IMR-90 (cell line): Measurements from ENCODE around the gene PRPF6. TPM values are rescaled to one million over a fixed set of nuclear protein-coding genes. Genes with fewer than 3 reads are reported as not detected.

ENCODE experiments used
- ATAC-seq: fragments of 200-7000 bp; cut with Tn5 transposase; 2 replicates; pipeline ENCODE4 v1.9.1; 2020; ENCODE audit warnings: low read depth, mild to moderate bottlenecking, moderate library complexity
- BruUV-seq: library from RNA; stranded (reverse); fragments of 400-500 nt; replicated peaks from 2 replicates; lab custom pipeline; 2021; lab: Mats Ljungman, UMichigan
- CTCF ChIA-PET: fragments of 300-600 bp; formaldehyde crosslinking; extraction: SDS; loops from one replicate; lab custom pipeline; 2021; ENCODE audit warnings: antibody characterized with exemption; lab: Yijun Ruan, JAX
- POLR2A ChIA-PET: fragments of 300-600 bp; sonication (Branson Sonifier 250); formaldehyde crosslinking; loops from one replicate; lab custom pipeline; 2022; ENCODE audit warnings: antibody characterized with exemption; ENCODE audit not compliant: unreplicated experiment; lab: Charles Lee
- DNase-seq: peaks from one replicate; pipeline ENCODE4 v3.0.0; 2013
- H2AFZ ChIP-seq: replicated peaks from 2 replicates; pipeline ENCODE3; 2013; ENCODE audit warnings: low read length, mild to moderate bottlenecking; ENCODE audit not compliant: poor library complexity
- H2AK5ac ChIP-seq: 2 replicates; pipeline ENCODE4 v1.6.1; 2013; ENCODE audit warnings: low read depth, low read length, inconsistent platforms
- H2AK9ac ChIP-seq: replicated peaks from 2 replicates; pipeline ENCODE3; 2013; ENCODE audit warnings: mild to moderate bottlenecking, low read depth, low read length, moderate library complexity; ENCODE audit not compliant: poor library complexity
- H2BK120ac ChIP-seq: 2 replicates; pipeline ENCODE4 v1.6.1; 2013; ENCODE audit warnings: low read depth, low read length, inconsistent platforms
- H2BK15ac ChIP-seq: 3 replicates; pipeline ENCODE4 v1.6.1; 2013; ENCODE audit warnings: low read depth, low read length, inconsistent platforms
- H2BK20ac ChIP-seq: 2 replicates; pipeline ENCODE4 v1.6.1; 2013; ENCODE audit warnings: low read depth, mild to moderate bottlenecking, inconsistent platforms, low read length, moderate library complexity
- H2BK5ac ChIP-seq: 2 replicates; pipeline ENCODE4 v1.6.1; 2013; ENCODE audit warnings: mild to moderate bottlenecking, low read depth, low read length, inconsistent platforms; ENCODE audit not compliant: poor library complexity, severe bottlenecking
- H3K14ac ChIP-seq: replicated peaks from 2 replicates; pipeline ENCODE4 v1.6.1; 2013; ENCODE audit warnings: low read depth, low read length, inconsistent platforms
- H3K18ac ChIP-seq: 2 replicates; pipeline ENCODE4 v1.6.1; 2013; ENCODE audit warnings: low read depth, low read length, control low read depth
- H3K23ac ChIP-seq: 2 replicates; pipeline ENCODE4 v1.6.1; 2013; ENCODE audit warnings: low read depth, low read length, inconsistent platforms
- H3K27ac ChIP-seq: 2 replicates; pipeline ENCODE4 v1.5.1; 2013; ENCODE audit warnings: mild to moderate bottlenecking, control low read depth, low read length; ENCODE audit not compliant: insufficient read depth
- H3K27me3 ChIP-seq: 2 replicates; pipeline ENCODE4 v1.6.1; 2013; ENCODE audit warnings: low read length; ENCODE audit not compliant: control insufficient read depth, insufficient read depth
- H3K36me3 ChIP-seq: 2 replicates; pipeline ENCODE4 v1.6.1; 2013; ENCODE audit warnings: low read length, mixed read lengths; ENCODE audit not compliant: control insufficient read depth, insufficient read depth
- H3K4ac ChIP-seq: 2 replicates; pipeline ENCODE4 v1.6.1; 2013; ENCODE audit warnings: low read depth, low read length, inconsistent platforms
- H3K4me1 ChIP-seq: 2 replicates; pipeline ENCODE4 v1.6.1; 2013; ENCODE audit warnings: low read length, mixed read lengths; ENCODE audit not compliant: control insufficient read depth, insufficient read depth
- H3K4me2 ChIP-seq: 2 replicates; pipeline ENCODE4 v1.6.1; 2013; ENCODE audit warnings: low read depth, mild to moderate bottlenecking, control low read depth, low read length, moderate library complexity
- H3K4me3 ChIP-seq: 2 replicates; pipeline ENCODE4 v1.5.1; 2013; ENCODE audit warnings: low read depth, mild to moderate bottlenecking, control low read depth, low read length, moderate library complexity; ENCODE audit not compliant: insufficient read depth
- H3K56ac ChIP-seq: 2 replicates; pipeline ENCODE4 v1.6.1; 2013; ENCODE audit warnings: low read length, inconsistent platforms; ENCODE audit not compliant: insufficient read depth; ENCODE audit errors: extremely low read depth
- H3K79me1 ChIP-seq, 2 experiments: 2 replicates each; pipeline ENCODE4 v1.6.1; 2013; ENCODE audit warnings: low read length in 2 of 2, inconsistent platforms in 1 of 2, low read depth in 1 of 2
- H3K9ac ChIP-seq: 2 replicates; pipeline ENCODE4 v1.6.1; 2013; ENCODE audit warnings: low read depth, low read length, control low read depth
- H3K9me1 ChIP-seq: 2 replicates; pipeline ENCODE4 v1.6.1; 2013; ENCODE audit warnings: low read length, inconsistent platforms; ENCODE audit not compliant: insufficient read depth
- H3K9me3 ChIP-seq: 2 replicates; pipeline ENCODE4 v1.6.1; 2013; ENCODE audit warnings: low read length; ENCODE audit not compliant: control insufficient read depth, insufficient read depth
- H4K20me1 ChIP-seq: 2 replicates; pipeline ENCODE4 v1.6.1; 2013; ENCODE audit warnings: low read length, inconsistent platforms; ENCODE audit not compliant: insufficient read depth
- H4K5ac ChIP-seq: 2 replicates; pipeline ENCODE4 v1.6.1; 2013; ENCODE audit warnings: mild to moderate bottlenecking, low read depth, low read length, control low read depth
- H4K8ac ChIP-seq, 2 experiments: 2 replicates each; pipeline ENCODE4 v1.6.1; 2013; ENCODE audit warnings: low read depth in 2 of 2, low read length in 2 of 2, control low read depth in 1 of 2, inconsistent platforms in 1 of 2
- H4K91ac ChIP-seq: 2 replicates; pipeline ENCODE4 v1.6.1; 2013; ENCODE audit warnings: low read depth, low read length, inconsistent platforms; ENCODE audit not compliant: insufficient read depth
- CEBPB ChIP-seq: IDR thresholded peaks from 2 replicates; pipeline ENCODE4 v1.6.1; 2012; ENCODE audit warnings: low read depth, low read length, improper control_type of control experiment
- CHD1 ChIP-seq: IDR thresholded peaks from 2 replicates; pipeline ENCODE4 v1.6.1; 2012; ENCODE audit warnings: low read depth, low read length, improper control_type of control experiment
- CTCF ChIP-seq: conservative IDR thresholded peaks from 2 replicates; pipeline ENCODE4 v1.5.1; 2012; ENCODE audit warnings: mild to moderate bottlenecking, low read depth, low read length, improper control_type of control experiment
- ELK1 ChIP-seq: fragments of 150-350 bp; IDR thresholded peaks from 2 replicates; pipeline ENCODE4 v1.6.1; 2016; ENCODE audit warnings: low read depth, mild to moderate bottlenecking, low read length, moderate library complexity, borderline replicate concordance
- MAZ ChIP-seq: IDR thresholded peaks from 2 replicates; pipeline ENCODE4 v1.6.1; 2012; ENCODE audit warnings: low read depth, mild to moderate bottlenecking, low read length, improper control_type of control experiment, moderate library complexity, borderline replicate concordance
- NFE2L2 ChIP-seq: fragments of 150-350 bp; IDR thresholded peaks from 2 replicates; pipeline ENCODE4 v1.6.1; 2016; ENCODE audit warnings: low read depth, mild to moderate bottlenecking, low read length
- POLR2A ChIP-seq: IDR thresholded peaks from 2 replicates; pipeline ENCODE4 v1.6.1; 2012; ENCODE audit warnings: mild to moderate bottlenecking, low read depth, low read length
- RAD21 ChIP-seq: IDR thresholded peaks from 2 replicates; pipeline ENCODE4 v1.6.1; 2012; ENCODE audit warnings: low read length, improper control_type of control experiment
- RFX5 ChIP-seq: IDR thresholded peaks from 2 replicates; pipeline ENCODE4 v1.8.0; 2012; ENCODE audit warnings: low read depth, mild to moderate bottlenecking, low read length, moderate library complexity
- WGBS, 2 experiments: methylation state at CpG; one replicate each; pipeline versions ENCODE4 v1.1.5 to v1.1.7; 2013; ENCODE audit warnings: missing lambda C conversion rate in 2 of 2; ENCODE audit not compliant: insufficient read length in 1 of 2; ENCODE audit errors: extremely low coverage in 2 of 2; 5-methylcytosine and 5-hydroxymethylcytosine counted together
- dilution Hi-C: fragments of 300-500 bp; cut with HindIII; formaldehyde crosslinking; loops from one replicate; pipeline ENCODE4 v1.14.3; 2018; ENCODE audit warnings: low sequenced_read_pairs; ENCODE audit not compliant: unreplicated experiment
- in situ Hi-C: fragments of 300-500 bp; cut with MboI; formaldehyde crosslinking; loops from 3 replicates; pipeline ENCODE4 v1.14.3; 2019; ENCODE audit warnings: low sequenced_read_pairs, inconsistent platforms, mixed read lengths
- intact Hi-C: fragments of 100-400 bp; cut with micrococcal nuclease; formaldehyde crosslinking; loops from 2 replicates; pipeline ENCODE4 v1.10.0; 2022
- polyA plus RNA-seq, 3 experiments: library from polyadenylated mRNA; depleted of rRNA; stranded (reverse); fragments of >200 nt; gene quantifications; 2 replicates each; pipeline ENCODE4 v1.2.3, GENCODE V29; 2012; ENCODE audit warnings: low replicate concordance in 1 of 3
- total RNA-seq: library from RNA; depleted of rRNA; stranded (reverse); fragments of >200 nt; gene quantifications from 2 replicates; pipeline ENCODE4 v1.2.3, GENCODE V29; 2012

The PRPF6 gene
- total and polyA plus RNA-seq, 2 of the 4 experiments (the other 2 are of a cell fraction): 43.5 to 71.3 TPM

- dilution Hi-C loops (no loop called here), intact Hi-C loops (no loop called here), in situ Hi-C loops (no loop called here)
- Histone ChIP-seq H2BK15ac (no peak overlapping the region), H2BK5ac (no peak overlapping the region), H3K14ac (no peak overlapping the region), H3K79me1 (peaks cover 12 to 25% of the 10 kb centered on the region in 2 experiments), H3K36me3 (peaks cover 50% of the 10 kb centered on the region), H2BK120ac (no peak overlapping the region), H2AK9ac (peak overlapping the region; percentile 9), H4K91ac (no peak overlapping the region), H3K27ac (no peak overlapping the region), H3K56ac (no peak overlapping the region), H3K9me3 (no peaks in the 10 kb centered on the region), H3K9me1 (peaks cover 3% of the 10 kb centered on the region; the same call in 1 of the 2 replicates), H4K8ac (no peak overlapping the region), H2AFZ (no peak overlapping the region), H2BK20ac (no peak overlapping the region), H3K9ac (no peak overlapping the region), H3K4me2 (no peak overlapping the region), H4K5ac (no peak overlapping the region), H3K4me1 (peaks cover 7% of the 10 kb centered on the region), H3K4me3 (no peak overlapping the region), H4K20me1 (no peaks in the 10 kb centered on the region; the same call in 1 of the 2 replicates), H2AK5ac (no peak overlapping the region), H3K4ac (no peak overlapping the region), H3K27me3 (no peaks in the 10 kb centered on the region), H3K23ac (no peak overlapping the region), H3K18ac (no peak overlapping the region)
- 100% methylated on average over 14 of the region's 27 CpGs; no CpG with 5 or more reads in 1 of the 2 experiments for WGBS, 2 experiments
- ChIA-PET POLR2A (no interaction called here), CTCF (no interaction called here)
- DNase-seq: no peak
- ATAC-seq: no peak
- TF ChIP-seq CHD1 (no peak), ELK1 (no peak), NFE2L2 (no peak), CTCF (no peak), POLR2A (no peak), RFX5 (no peak), MAZ (no peak), RAD21 (no peak), CEBPB (no peak)
- TSS peak; percentile 65 for BruUV-seq
Observed at GRCh38 chr20:63966172-63966943, 14.6 kb upstream of the PRPF6 start.
